ENCODE results near the gene SF3A1. TPM values are rescaled to one million over a fixed set of nuclear protein-coding genes. Genes with fewer than 3 reads are reported as not detected.

The SF3A1 gene
- total RNA-seq, 1 experiment from 2014 or later = 230 TPM

DNA sequence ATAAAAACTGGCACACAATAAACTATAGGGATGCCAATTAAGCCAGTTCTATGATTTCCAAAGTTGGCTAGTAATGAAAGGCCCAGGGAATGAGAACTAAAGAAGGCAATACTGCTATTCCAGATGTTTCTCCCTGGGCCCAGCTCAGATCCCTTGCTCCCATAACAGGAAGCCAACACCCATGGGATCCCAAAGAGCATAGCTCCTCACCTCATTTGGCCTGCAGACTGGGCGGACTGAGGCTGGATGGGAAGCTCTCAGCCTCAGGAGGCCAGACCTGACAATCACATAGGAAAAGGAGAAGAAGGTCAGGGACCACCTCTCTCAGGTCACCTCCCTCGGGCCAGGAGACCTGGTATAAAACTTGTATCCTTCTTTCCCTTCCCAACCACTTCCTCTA is 35.2 kb downstream of the SF3A1 start:
- Histone ChIP-seq H3K9ac (ENCODE audit: low read length) (no peak overlapping the region), H4K20me1 (ENCODE audit: insufficient read depth) (no peaks in the 10 kb centered on the region), H3K27ac (ENCODE audit: low read depth, low read length) (no peak overlapping the region), H3K27me3 (ENCODE audit: insufficient read depth, low read length) (no peaks in the 10 kb centered on the region), H3K9me2 (ENCODE audit: insufficient read depth) (no peaks in the 10 kb centered on the region), H3K79me2 (ENCODE audit: insufficient read depth, low read length) (peaks cover 4% of the 10 kb centered on the region; the same call in 1 of the 2 replicates), H3K9me3 (ENCODE audit: control insufficient read depth in 1 of 2, insufficient read depth in 1 of 2, low read depth in 1 of 2, low read length in 2 of 2) (no peaks in the 10 kb centered on the region), H3K4me2 (ENCODE audit: low read length) (no peak overlapping the region), H3K4me1 (ENCODE audit: control insufficient read depth in 1 of 2, insufficient read depth in 2 of 2, low read length in 2 of 2) (peaks cover 14 to 18% of the 10 kb centered on the region in 2 experiments), H3K36me3 (ENCODE audit: control insufficient read depth in 1 of 2, insufficient read depth in 2 of 2, low read length in 2 of 2) (no peaks in the 10 kb centered on the region), H3K4me3 (replicated peaks in 1 of 2; ENCODE audit: low read depth in 1 of 2, low read length in 2 of 2) (no peak overlapping the region), H2AFZ (ENCODE audit: low read depth, low read length, poor library complexity, severe bottlenecking) (no peak overlapping the region)
- DNase-seq (ENCODE audit: low read depth, low spot score) (no peak), ATAC-seq (no peak)
- ChIA-PET RAD21 (ENCODE audit: low non-redundant PET in 1 of 2, low total read pairs in 2 of 2, uncharacterized antibody in 2 of 2, unreplicated experiment in 2 of 2) (no interaction called here), CTCF (no interaction called here), POLR2A (no interaction called here)
- intact Hi-C loops (cut with micrococcal nuclease) = no loop called here
- TF ChIP-seq, protein P1, sequence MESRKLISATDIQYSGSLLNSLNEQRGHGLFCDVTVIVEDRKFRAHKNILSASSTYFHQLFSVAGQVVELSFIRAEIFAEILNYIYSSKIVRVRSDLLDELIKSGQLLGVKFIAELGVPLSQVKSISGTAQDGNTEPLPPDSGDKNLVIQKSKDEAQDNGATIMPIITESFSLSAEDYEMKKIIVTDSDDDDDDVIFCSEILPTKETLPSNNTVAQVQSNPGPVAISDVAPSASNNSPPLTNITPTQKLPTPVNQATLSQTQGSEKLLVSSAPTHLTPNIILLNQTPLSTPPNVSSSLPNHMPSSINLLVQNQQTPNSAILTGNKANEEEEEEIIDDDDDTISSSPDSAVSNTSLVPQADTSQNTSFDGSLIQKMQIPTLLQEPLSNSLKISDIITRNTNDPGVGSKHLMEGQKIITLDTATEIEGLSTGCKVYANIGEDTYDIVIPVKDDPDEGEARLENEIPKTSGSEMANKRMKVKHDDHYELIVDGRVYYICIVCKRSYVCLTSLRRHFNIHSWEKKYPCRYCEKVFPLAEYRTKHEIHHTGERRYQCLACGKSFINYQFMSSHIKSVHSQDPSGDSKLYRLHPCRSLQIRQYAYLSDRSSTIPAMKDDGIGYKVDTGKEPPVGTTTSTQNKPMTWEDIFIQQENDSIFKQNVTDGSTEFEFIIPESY (IDR thresholded peaks at IDR 0.05; ENCODE audit: extremely low read depth, insufficient replicate concordance, low read length) = no peak
- TF ChIP-seq MAX (IDR thresholded peaks at IDR 0.05) = no peak
- TF ChIP-seq FOSL1 (IDR thresholded peaks at IDR 0.05; ENCODE audit: low read depth) = no peak
- TF ChIP-seq SIN3A (IDR thresholded peaks at IDR 0.05; ENCODE audit: low read depth) = no peak
- TF ChIP-seq, protein P2, sequence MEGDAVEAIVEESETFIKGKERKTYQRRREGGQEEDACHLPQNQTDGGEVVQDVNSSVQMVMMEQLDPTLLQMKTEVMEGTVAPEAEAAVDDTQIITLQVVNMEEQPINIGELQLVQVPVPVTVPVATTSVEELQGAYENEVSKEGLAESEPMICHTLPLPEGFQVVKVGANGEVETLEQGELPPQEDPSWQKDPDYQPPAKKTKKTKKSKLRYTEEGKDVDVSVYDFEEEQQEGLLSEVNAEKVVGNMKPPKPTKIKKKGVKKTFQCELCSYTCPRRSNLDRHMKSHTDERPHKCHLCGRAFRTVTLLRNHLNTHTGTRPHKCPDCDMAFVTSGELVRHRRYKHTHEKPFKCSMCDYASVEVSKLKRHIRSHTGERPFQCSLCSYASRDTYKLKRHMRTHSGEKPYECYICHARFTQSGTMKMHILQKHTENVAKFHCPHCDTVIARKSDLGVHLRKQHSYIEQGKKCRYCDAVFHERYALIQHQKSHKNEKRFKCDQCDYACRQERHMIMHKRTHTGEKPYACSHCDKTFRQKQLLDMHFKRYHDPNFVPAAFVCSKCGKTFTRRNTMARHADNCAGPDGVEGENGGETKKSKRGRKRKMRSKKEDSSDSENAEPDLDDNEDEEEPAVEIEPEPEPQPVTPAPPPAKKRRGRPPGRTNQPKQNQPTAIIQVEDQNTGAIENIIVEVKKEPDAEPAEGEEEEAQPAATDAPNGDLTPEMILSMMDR (IDR thresholded peaks at IDR 0.05 in 2 of 3, conservative IDR thresholded peaks at IDR 0.05 in 1 of 3; ENCODE audit: borderline replicate concordance in 1 of 3, insufficient read depth in 1 of 3, low read depth in 2 of 3, low read length in 2 of 3) = no peak
- TF ChIP-seq, protein P3, sequence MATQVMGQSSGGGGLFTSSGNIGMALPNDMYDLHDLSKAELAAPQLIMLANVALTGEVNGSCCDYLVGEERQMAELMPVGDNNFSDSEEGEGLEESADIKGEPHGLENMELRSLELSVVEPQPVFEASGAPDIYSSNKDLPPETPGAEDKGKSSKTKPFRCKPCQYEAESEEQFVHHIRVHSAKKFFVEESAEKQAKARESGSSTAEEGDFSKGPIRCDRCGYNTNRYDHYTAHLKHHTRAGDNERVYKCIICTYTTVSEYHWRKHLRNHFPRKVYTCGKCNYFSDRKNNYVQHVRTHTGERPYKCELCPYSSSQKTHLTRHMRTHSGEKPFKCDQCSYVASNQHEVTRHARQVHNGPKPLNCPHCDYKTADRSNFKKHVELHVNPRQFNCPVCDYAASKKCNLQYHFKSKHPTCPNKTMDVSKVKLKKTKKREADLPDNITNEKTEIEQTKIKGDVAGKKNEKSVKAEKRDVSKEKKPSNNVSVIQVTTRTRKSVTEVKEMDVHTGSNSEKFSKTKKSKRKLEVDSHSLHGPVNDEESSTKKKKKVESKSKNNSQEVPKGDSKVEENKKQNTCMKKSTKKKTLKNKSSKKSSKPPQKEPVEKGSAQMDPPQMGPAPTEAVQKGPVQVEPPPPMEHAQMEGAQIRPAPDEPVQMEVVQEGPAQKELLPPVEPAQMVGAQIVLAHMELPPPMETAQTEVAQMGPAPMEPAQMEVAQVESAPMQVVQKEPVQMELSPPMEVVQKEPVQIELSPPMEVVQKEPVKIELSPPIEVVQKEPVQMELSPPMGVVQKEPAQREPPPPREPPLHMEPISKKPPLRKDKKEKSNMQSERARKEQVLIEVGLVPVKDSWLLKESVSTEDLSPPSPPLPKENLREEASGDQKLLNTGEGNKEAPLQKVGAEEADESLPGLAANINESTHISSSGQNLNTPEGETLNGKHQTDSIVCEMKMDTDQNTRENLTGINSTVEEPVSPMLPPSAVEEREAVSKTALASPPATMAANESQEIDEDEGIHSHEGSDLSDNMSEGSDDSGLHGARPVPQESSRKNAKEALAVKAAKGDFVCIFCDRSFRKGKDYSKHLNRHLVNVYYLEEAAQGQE (IDR thresholded peaks at IDR 0.05; ENCODE audit: low read depth) = no peak
- TF ChIP-seq POLR2A (IDR thresholded peaks at IDR 0.05; ENCODE audit: borderline replicate concordance, extremely low read depth, insufficient read depth, insufficient read length) = no peak
- BruUV-seq (replicated peaks) = no TSS peak
